ENCODE results near the gene KHDRBS2. TPM values are rescaled to one million over a fixed set of nuclear protein-coding genes. Genes with fewer than 3 reads are reported as not detected.
A peak's percentile ranks its signal among the peaks of the same experiment; 100 is the strongest.

KHDRBS2 gene
- total and polyA plus RNA-seq, 5 experiments from 2014 or later: 0.26 to 0.27 TPM; not detected in 3

- no peak overlapping the region for H3K27ac Mint-ChIP-seq
- no peak for DNase-seq
- H3K4me1 Mint-ChIP-seq: peaks cover 0 to 9% (median 0%) of the 10 kb centered on the region in 4 donors
- POLR2A ChIA-PET: no interaction called here
- no peaks in the 10 kb centered on the region for H3K36me3 Mint-ChIP-seq
- peaks cover under 1 to 5% (median 1%) of the 10 kb centered on the region in 5 donors for H3K27me3 Mint-ChIP-seq
- no peak overlapping the region for H3K4me3 Mint-ChIP-seq
- no peak for ATAC-seq
- H3K9me3 Mint-ChIP-seq: peaks cover 0 to 4% (median 0%) of the 10 kb centered on the region in 9 donors
Observed at GRCh38 chr6:62280099-62280498, 5.9 kb downstream of the KHDRBS2 start.

GRCh38 chr6:62272114-62272513 is 13.9 kb downstream of the KHDRBS2 start:
- no peak overlapping the region for H3K4me3 Mint-ChIP-seq
- H3K36me3 Mint-ChIP-seq: no peaks in the 10 kb centered on the region
- POLR2A ChIA-PET: interaction anchor here (0.6 kb wide), 1 partner anchor 352 kb away, joined by 3 read pairs; no protein-coding TSS in a partner anchor
- no peak overlapping the region for H3K27ac Mint-ChIP-seq
- DNase-seq (no peak), ATAC-seq (no peak)
- H3K27me3 Mint-ChIP-seq: no peaks in the 10 kb centered on the region
- peaks cover 0 to 2% (median 0%) of the 10 kb centered on the region in 9 donors for H3K9me3 Mint-ChIP-seq
- H3K4me1 Mint-ChIP-seq: no peaks in the 10 kb centered on the region

- peaks cover 0 to 3% (median 0%) of the 10 kb centered on the region in 9 donors for H3K9me3 Mint-ChIP-seq
- no peak overlapping the region for H3K4me3 Mint-ChIP-seq
- POLR2A ChIA-PET: no interaction called here
- no peaks in the 10 kb centered on the region for H3K27me3 Mint-ChIP-seq
- H3K27ac Mint-ChIP-seq: no peak overlapping the region
- no peak for DNase-seq
- ATAC-seq: no peak
- H3K36me3 Mint-ChIP-seq: no peaks in the 10 kb centered on the region
- H3K4me1 Mint-ChIP-seq: peaks cover 0 to 6% (median 0%) of the 10 kb centered on the region in 4 donors
Observed at GRCh38 chr6:62265906-62266525, 20.0 kb downstream of the KHDRBS2 start.

- Mint-ChIP-seq H3K27ac (no peak overlapping the region), H3K4me1 (peaks cover 0 to 6% (median 0%) of the 10 kb centered on the region in 4 donors), H3K36me3 (no peaks in the 10 kb centered on the region), H3K27me3 (no peaks in the 10 kb centered on the region), H3K4me3 (no peak overlapping the region), H3K9me3 (peaks cover 0 to 3% (median 0%) of the 10 kb centered on the region in 9 donors)
- DNase-seq (no peak), ATAC-seq (no peak)
- POLR2A ChIA-PET: no interaction called here
Observed at GRCh38 chr6:62262283-62262682, 23.7 kb downstream of the KHDRBS2 start.

GRCh38 chr6:62246087-62246486 is 39.9 kb downstream of the KHDRBS2 start:
- ATAC-seq: no peak
- no peak for DNase-seq
- POLR2A ChIA-PET: no interaction called here
- Mint-ChIP-seq H3K27me3 (no peaks in the 10 kb centered on the region), H3K9me3 (peaks cover 0 to 2% (median 0%) of the 10 kb centered on the region in 9 donors), H3K4me3 (no peak overlapping the region), H3K27ac (no peak overlapping the region), H3K4me1 (no peaks in the 10 kb centered on the region), H3K36me3 (no peaks in the 10 kb centered on the region)

- Mint-ChIP-seq H3K27me3 (no peaks in the 10 kb centered on the region), H3K4me1 (no peaks in the 10 kb centered on the region), H3K36me3 (no peaks in the 10 kb centered on the region), H3K9me3 (peaks cover 0 to 9% (median 4%) of the 10 kb centered on the region in 9 donors), H3K4me3 (no peak overlapping the region), H3K27ac (no peak overlapping the region)
- no peak for DNase-seq
- POLR2A ChIA-PET: no interaction called here
- no peak for ATAC-seq
Observed at GRCh38 chr6:62236784-62237183, 49.2 kb downstream of the KHDRBS2 start.

- Mint-ChIP-seq H3K4me3 (no peak overlapping the region), H3K9me3 (peaks cover 0 to 30% (median 14%) of the 10 kb centered on the region in 9 donors), H3K27me3 (no peaks in the 10 kb centered on the region), H3K36me3 (no peaks in the 10 kb centered on the region), H3K4me1 (no peaks in the 10 kb centered on the region), H3K27ac (no peak overlapping the region)
- DNase-seq: peak in 1 of 10 donors; percentile 52
- POLR2A ChIA-PET: no interaction called here
- ATAC-seq: no peak
Observed at GRCh38 chr6:62229231-62229630, 56.8 kb downstream of the KHDRBS2 start.

GRCh38 chr6:62217866-62218265 is 68.2 kb downstream of the KHDRBS2 start:
- peaks cover 0 to 12% (median 8%) of the 10 kb centered on the region in 9 donors for H3K9me3 Mint-ChIP-seq
- no peak overlapping the region for H3K27ac Mint-ChIP-seq
- no peaks in the 10 kb centered on the region for H3K27me3 Mint-ChIP-seq
- DNase-seq (no peak), ATAC-seq (no peak)
- H3K4me1 Mint-ChIP-seq: no peaks in the 10 kb centered on the region
- H3K4me3 Mint-ChIP-seq: no peak overlapping the region
- POLR2A ChIA-PET: no interaction called here
- no peaks in the 10 kb centered on the region for H3K36me3 Mint-ChIP-seq

- peaks cover 0 to 35% (median 13%) of the 10 kb centered on the region in 9 donors for H3K9me3 Mint-ChIP-seq
- DNase-seq: no peak
- no peak overlapping the region for H3K4me3 Mint-ChIP-seq
- H3K27ac Mint-ChIP-seq: no peak overlapping the region
- no peaks in the 10 kb centered on the region for H3K36me3 Mint-ChIP-seq
- POLR2A ChIA-PET: no interaction called here
- H3K27me3 Mint-ChIP-seq: no peaks in the 10 kb centered on the region
- peaks cover 0 to 5% (median under 1%) of the 10 kb centered on the region in 4 donors for H3K4me1 Mint-ChIP-seq
- no peak for ATAC-seq
Observed at GRCh38 chr6:62202078-62202477, 83.9 kb downstream of the KHDRBS2 start.

- DNase-seq (no peak), ATAC-seq (no peak)
- no peak overlapping the region for H3K27ac Mint-ChIP-seq
- H3K4me1 Mint-ChIP-seq: peaks cover 0 to 2% (median 0%) of the 10 kb centered on the region in 4 donors
- H3K9me3 Mint-ChIP-seq: peaks cover 0 to 42% (median 15%) of the 10 kb centered on the region in 9 donors
- no peaks in the 10 kb centered on the region for H3K27me3 Mint-ChIP-seq
- no peak overlapping the region for H3K4me3 Mint-ChIP-seq
- no peaks in the 10 kb centered on the region for H3K36me3 Mint-ChIP-seq
- POLR2A ChIA-PET: no interaction called here
Observed at GRCh38 chr6:62192593-62192992, 93.4 kb downstream of the KHDRBS2 start.

- POLR2A ChIA-PET: no interaction called here
- H3K9me3 Mint-ChIP-seq: peaks cover 0 to 29% (median 7%) of the 10 kb centered on the region in 9 donors
- no peaks in the 10 kb centered on the region for H3K36me3 Mint-ChIP-seq
- DNase-seq (no peak), ATAC-seq (no peak)
- H3K27ac Mint-ChIP-seq: no peak overlapping the region
- H3K4me3 Mint-ChIP-seq: no peak overlapping the region
- H3K4me1 Mint-ChIP-seq: no peaks in the 10 kb centered on the region
- H3K27me3 Mint-ChIP-seq: no peaks in the 10 kb centered on the region
Observed at GRCh38 chr6:62175195-62175594, 110.8 kb downstream of the KHDRBS2 start.

- Mint-ChIP-seq H3K36me3 (no peaks in the 10 kb centered on the region), H3K4me1 (no peaks in the 10 kb centered on the region), H3K4me3 (no peak overlapping the region), H3K9me3 (peaks cover 0 to 29% (median 7%) of the 10 kb centered on the region in 9 donors), H3K27ac (no peak overlapping the region), H3K27me3 (no peaks in the 10 kb centered on the region)
- POLR2A ChIA-PET: no interaction called here
- DNase-seq (no peak), ATAC-seq (no peak)
Observed at GRCh38 chr6:62174548-62174947, 111.5 kb downstream of the KHDRBS2 start.

- H3K9me3 Mint-ChIP-seq: peaks cover 0 to 22% (median 11%) of the 10 kb centered on the region in 9 donors
- DNase-seq: no peak
- H3K4me3 Mint-ChIP-seq: no peak overlapping the region
- H3K27ac Mint-ChIP-seq: no peak overlapping the region
- peaks cover 0 to 3% (median 0%) of the 10 kb centered on the region in 5 donors for H3K27me3 Mint-ChIP-seq
- H3K4me1 Mint-ChIP-seq: peaks cover 0 to 2% (median 0%) of the 10 kb centered on the region in 4 donors
- no peaks in the 10 kb centered on the region for H3K36me3 Mint-ChIP-seq
- no peak for ATAC-seq
- POLR2A ChIA-PET: no interaction called here
Observed at GRCh38 chr6:62167736-62168135, 118.3 kb downstream of the KHDRBS2 start.

GRCh38 chr6:62162858-62163257 is 123.2 kb downstream of the KHDRBS2 start:
- Mint-ChIP-seq H3K27ac (no peak overlapping the region), H3K4me1 (no peaks in the 10 kb centered on the region), H3K9me3 (peaks cover 0 to 19% (median 9%) of the 10 kb centered on the region in 9 donors), H3K36me3 (peaks cover 0 to 4% (median 0%) of the 10 kb centered on the region in 3 donors), H3K4me3 (no peak overlapping the region), H3K27me3 (peaks cover 0 to 3% (median 0%) of the 10 kb centered on the region in 5 donors)
- ATAC-seq: no peak
- POLR2A ChIA-PET: no interaction called here
- no peak for DNase-seq

Measured in naive thymus-derived CD8-positive, alpha-beta T cell (primary cell).